ENCODE results near the gene NOC4L. TPM values are rescaled to one million over a fixed set of nuclear protein-coding genes. Genes with fewer than 3 reads are reported as not detected.

NOC4L gene
- total RNA-seq, 3 donors from 2014 or later = 10.1 to 14.3 (median 11.1) TPM

DNA sequence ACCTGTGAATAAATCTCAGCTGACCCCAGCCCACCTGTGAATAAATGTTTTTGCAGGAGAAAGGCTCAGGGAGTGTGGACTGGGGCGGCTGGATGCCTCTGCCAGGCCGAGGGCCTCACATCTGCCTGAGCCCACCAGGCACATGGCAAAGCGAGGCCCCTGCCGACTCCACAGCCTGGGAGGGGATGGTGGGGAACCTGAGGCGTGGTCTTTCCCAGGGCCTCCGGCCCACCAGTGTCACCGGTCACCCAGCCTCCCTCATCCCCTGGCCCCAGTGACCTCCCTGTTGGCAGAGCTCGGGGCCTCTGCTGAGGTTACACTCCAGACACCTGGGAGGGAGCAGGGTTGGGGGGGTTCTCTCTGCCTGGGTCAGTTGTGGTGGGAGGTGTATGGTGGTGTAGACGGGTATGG is 8.2 kb downstream of the NOC4L start:
- no peaks in the 10 kb centered on the region for H3K9me3 ChIP-seq
- no peak for TF ChIP-seq CTCF (IDR thresholded peaks at IDR 0.05)
- TF ChIP-seq POLR2AphosphoS5 (IDR thresholded peaks at IDR 0.05) = no peak
- no peak for TF ChIP-seq POLR2A (IDR thresholded peaks at IDR 0.05)
- no peak overlapping the region for H3K27ac ChIP-seq
- no peak overlapping the region for H3K4me3 ChIP-seq
- H3K27me3 ChIP-seq = no peaks in the 10 kb centered on the region
- no peaks in the 10 kb centered on the region for H3K36me3 ChIP-seq
- intact Hi-C loops (cut with DNase I; ENCODE audit: low total_unique reads) = no loop called here
- no peak for DNase-seq (ENCODE audit: low spot score in 2 of 2)
- no peaks in the 10 kb centered on the region for H3K4me1 ChIP-seq

- Histone ChIP-seq H3K4me3 (no peak overlapping the region), H3K4me1 (no peaks in the 10 kb centered on the region), H3K36me3 (no peaks in the 10 kb centered on the region), H3K27ac (no peak overlapping the region), H3K27me3 (no peaks in the 10 kb centered on the region), H3K9me3 (no peaks in the 10 kb centered on the region)
- DNase-seq (ENCODE audit: low spot score in 2 of 2) = no peak
- intact Hi-C loops (cut with DNase I; ENCODE audit: low total_unique reads) = no loop called here
- TF ChIP-seq POLR2A (IDR thresholded peaks at IDR 0.05) (no peak), POLR2AphosphoS5 (IDR thresholded peaks at IDR 0.05) (no peak), CTCF (IDR thresholded peaks at IDR 0.05) (no peak)
Measured at GRCh38 chr12:132152953-132153352, 8.7 kb downstream of the NOC4L start.

DNA sequence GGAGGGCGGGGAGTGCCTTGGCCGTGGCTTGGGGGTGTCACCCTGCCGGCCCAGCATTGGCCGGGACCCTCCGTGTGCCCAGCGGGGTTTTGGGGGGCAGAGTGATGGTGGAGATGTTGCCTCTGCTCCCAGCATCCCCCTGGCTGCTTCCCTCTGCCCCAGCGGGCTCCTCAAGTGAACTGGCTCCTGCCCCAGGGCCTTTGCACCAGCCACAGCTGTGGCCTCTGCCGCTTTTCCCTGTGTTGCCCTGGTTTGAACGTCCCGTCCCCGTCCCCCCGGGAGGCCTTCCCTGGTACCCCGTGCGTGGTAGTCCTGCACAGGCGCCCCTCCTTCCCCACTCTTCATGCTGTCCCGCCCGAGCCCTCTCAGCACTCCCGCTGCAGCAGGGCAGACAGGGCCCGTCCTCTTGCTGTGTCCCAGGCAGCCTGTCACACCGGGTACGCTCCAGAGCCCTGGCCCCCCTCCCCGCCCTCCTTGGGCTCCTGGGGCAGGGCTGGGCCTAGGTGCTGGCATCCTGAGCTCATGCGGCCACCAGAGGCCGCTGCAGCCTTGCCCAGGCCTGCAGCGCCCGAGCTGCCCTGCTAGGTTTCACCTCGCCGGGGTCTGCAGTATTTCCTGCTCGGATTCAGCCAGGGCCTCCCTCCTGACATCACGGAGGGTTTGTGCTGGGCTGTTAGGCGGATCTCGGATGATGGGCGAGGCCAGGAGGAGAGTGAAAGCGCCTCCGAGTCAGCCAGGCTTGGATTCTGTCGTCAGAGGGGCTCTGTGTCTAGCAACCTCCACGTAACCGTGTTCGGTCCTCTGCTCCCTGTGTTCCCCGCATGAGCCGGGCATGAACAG is 9.5 kb downstream of the NOC4L start:
- Histone ChIP-seq H3K4me3 (peak overlapping the region in 2 of 3 donors; percentile 14 to 21), H3K27ac (no peak overlapping the region), H3K4me1 (no peaks in the 10 kb centered on the region), H3K36me3 (no peaks in the 10 kb centered on the region), H3K27me3 (no peaks in the 10 kb centered on the region), H3K9me3 (no peaks in the 10 kb centered on the region)
- TF ChIP-seq POLR2AphosphoS5 (IDR thresholded peaks at IDR 0.05) = no peak
- TF ChIP-seq CTCF (IDR thresholded peaks at IDR 0.05) = peak in 2 of 3 donors; percentile 75 to 85
- intact Hi-C loops (cut with DNase I; ENCODE audit: low total_unique reads) = no loop called here
- DNase-seq (ENCODE audit: low spot score in 2 of 2) = no peak

- no peak for DNase-seq (ENCODE audit: low spot score in 2 of 2)
- TF ChIP-seq POLR2AphosphoS5 (IDR thresholded peaks at IDR 0.05) (no peak), POLR2A (IDR thresholded peaks at IDR 0.05) (no peak), CTCF (IDR thresholded peaks at IDR 0.05) (no peak)
- Histone ChIP-seq H3K4me3 (peak overlapping the region in 2 of 3 donors; percentile 14 to 21), H3K27ac (no peak overlapping the region), H3K9me3 (no peaks in the 10 kb centered on the region), H3K36me3 (no peaks in the 10 kb centered on the region), H3K4me1 (no peaks in the 10 kb centered on the region), H3K27me3 (no peaks in the 10 kb centered on the region)
- intact Hi-C loops (cut with DNase I; ENCODE audit: low total_unique reads) = no loop called here
Measured at GRCh38 chr12:132154341-132154761, 10.1 kb downstream of the NOC4L start.

DNA sequence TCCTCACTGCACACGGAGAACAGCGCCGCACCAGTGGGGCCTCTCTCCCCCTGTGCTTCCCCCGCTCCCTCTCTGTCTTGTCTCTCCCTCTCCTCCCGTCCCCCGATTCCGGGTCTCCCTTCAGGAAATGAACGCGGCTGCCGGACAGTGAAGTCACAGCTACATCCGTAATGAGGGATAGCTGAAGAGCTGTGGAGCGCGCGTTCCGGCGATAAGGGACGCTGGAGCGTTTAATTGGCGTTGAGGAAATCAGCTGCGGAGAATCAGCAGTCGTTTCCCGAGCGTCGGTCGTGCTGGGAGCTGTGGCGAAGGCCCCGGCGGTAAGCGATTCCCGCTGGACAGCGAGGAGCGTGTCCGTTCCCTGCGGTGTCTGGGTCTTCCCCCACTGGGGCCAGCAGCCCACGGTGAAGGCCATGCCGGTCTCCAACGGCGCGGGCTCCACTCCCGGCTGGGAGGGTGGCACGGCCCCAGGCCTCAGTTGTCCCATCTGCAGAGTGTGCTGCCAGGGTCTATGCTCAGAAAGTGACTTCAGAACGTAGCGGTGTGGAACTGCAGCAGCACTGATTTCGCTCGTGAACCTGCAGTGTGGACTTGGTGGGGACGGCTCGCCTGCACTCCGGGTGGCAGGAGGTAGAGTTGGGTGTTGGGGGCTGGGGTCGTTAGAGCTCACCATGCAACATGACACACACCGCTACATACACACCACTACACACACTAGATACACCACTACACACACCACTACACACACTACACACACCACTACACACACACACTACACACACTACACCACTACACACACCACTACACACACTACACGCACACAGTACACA is 10.9 kb downstream of the NOC4L start:
- intact Hi-C loops (cut with DNase I; ENCODE audit: low total_unique reads) = no loop called here
- Histone ChIP-seq H3K27ac (no peak overlapping the region), H3K4me3 (no peak overlapping the region), H3K9me3 (no peaks in the 10 kb centered on the region), H3K36me3 (no peaks in the 10 kb centered on the region), H3K4me1 (no peaks in the 10 kb centered on the region), H3K27me3 (no peaks in the 10 kb centered on the region)
- TF ChIP-seq POLR2AphosphoS5 (IDR thresholded peaks at IDR 0.05) (no peak), POLR2A (IDR thresholded peaks at IDR 0.05) (no peak), CTCF (IDR thresholded peaks at IDR 0.05) (no peak)
- DNase-seq (ENCODE audit: low spot score in 2 of 2) = no peak

Measured in breast epithelium (tissue), 4 donors.